Measurements from ENCODE around the gene CD200. TPM values are rescaled to one million over a fixed set of nuclear protein-coding genes. Genes with fewer than 3 reads are reported as not detected.

Gene CD200
- total RNA-seq, 2 donors from 2014 or later: 49.2 to 58.6 TPM

GRCh38 chr3:112338727-112339056, 5.7 kb downstream of the CD200 start:
- Histone ChIP-seq H3K27ac (ENCODE audit: low read depth, low read length) (no peak overlapping the region), H3K4me1 (ENCODE audit: control insufficient read depth, insufficient read depth, low read length) (peaks cover 4% of the 10 kb centered on the region), H3K27me3 (ENCODE audit: control insufficient read depth, insufficient read depth, low read length, poor library complexity, severe bottlenecking) (no peaks in the 10 kb centered on the region), H3K4me3 (ENCODE audit: low read length) (peak overlapping the region; percentile 4), H3K36me3 (ENCODE audit: control insufficient read depth, insufficient read depth, low read length) (peaks cover 26% of the 10 kb centered on the region), H3K9me3 (ENCODE audit: control insufficient read depth, low read length) (no peaks in the 10 kb centered on the region), H3K9ac (ENCODE audit: extremely low read depth, low read length, poor library complexity, severe bottlenecking) (no peak overlapping the region)
- no peak overlapping the region for H3K27ac Mint-ChIP-seq
- no peaks in the 10 kb centered on the region for H3K27me3 Mint-ChIP-seq (ENCODE audit: insufficient read depth)
- H3K4me1 Mint-ChIP-seq: peaks cover 61% of the 10 kb centered on the region
- 100% methylated on average over 1 of the region's 2 CpGs; no CpG with 5 or more reads in 1 of the 2 experiments for WGBS, 2 experiments (ENCODE audit: insufficient coverage in 1 of 2, insufficient read length in 1 of 2)
- DNase-seq: no peak
- H3K36me3 Mint-ChIP-seq (ENCODE audit: low read depth): peaks cover 35% of the 10 kb centered on the region
- no peaks in the 10 kb centered on the region for H3K9me3 Mint-ChIP-seq
- no peak for TF ChIP-seq CTCF (conservative IDR thresholded peaks at IDR 0.05)
- no peak overlapping the region for H3K4me3 Mint-ChIP-seq

- Mint-ChIP-seq H3K27me3 (ENCODE audit: insufficient read depth) (no peaks in the 10 kb centered on the region), H3K9me3 (no peaks in the 10 kb centered on the region), H3K4me3 (no peak overlapping the region), H3K27ac (no peak overlapping the region), H3K4me1 (peaks cover 61% of the 10 kb centered on the region), H3K36me3 (ENCODE audit: low read depth) (peaks cover 37% of the 10 kb centered on the region)
- peaks cover 4% of the 10 kb centered on the region for H3K4me1 ChIP-seq (ENCODE audit: control insufficient read depth, insufficient read depth, low read length)
- no peak for DNase-seq
- H3K27ac ChIP-seq (ENCODE audit: low read depth, low read length): no peak overlapping the region
- no peaks in the 10 kb centered on the region for H3K9me3 ChIP-seq (ENCODE audit: control insufficient read depth, low read length)
- H3K27me3 ChIP-seq (ENCODE audit: control insufficient read depth, insufficient read depth, low read length, poor library complexity, severe bottlenecking): no peaks in the 10 kb centered on the region
- no peak for TF ChIP-seq CTCF (conservative IDR thresholded peaks at IDR 0.05)
- H3K9ac ChIP-seq (ENCODE audit: extremely low read depth, low read length, poor library complexity, severe bottlenecking): no peak overlapping the region
- no peak overlapping the region for H3K4me3 ChIP-seq (ENCODE audit: low read length)
- peaks cover 30% of the 10 kb centered on the region for H3K36me3 ChIP-seq (ENCODE audit: control insufficient read depth, insufficient read depth, low read length)
Observed at GRCh38 chr3:112339134-112339533, 6.2 kb downstream of the CD200 start.

- TF ChIP-seq CTCF (conservative IDR thresholded peaks at IDR 0.05): no peak
- Histone ChIP-seq H3K4me3 (ENCODE audit: low read length) (no peak overlapping the region), H3K9me3 (ENCODE audit: control insufficient read depth, low read length) (no peaks in the 10 kb centered on the region), H3K27ac (ENCODE audit: low read depth, low read length) (no peak overlapping the region), H3K4me1 (ENCODE audit: control insufficient read depth, insufficient read depth, low read length) (peaks cover 4% of the 10 kb centered on the region), H3K27me3 (ENCODE audit: control insufficient read depth, insufficient read depth, low read length, poor library complexity, severe bottlenecking) (no peaks in the 10 kb centered on the region), H3K9ac (ENCODE audit: extremely low read depth, low read length, poor library complexity, severe bottlenecking) (no peak overlapping the region), H3K36me3 (ENCODE audit: control insufficient read depth, insufficient read depth, low read length) (peaks cover 34% of the 10 kb centered on the region)
- Mint-ChIP-seq H3K4me1 (peaks cover 60% of the 10 kb centered on the region), H3K36me3 (ENCODE audit: low read depth) (peaks cover 40% of the 10 kb centered on the region), H3K27ac (peak overlapping the region; percentile 40), H3K27me3 (ENCODE audit: insufficient read depth) (no peaks in the 10 kb centered on the region), H3K4me3 (no peak overlapping the region), H3K9me3 (no peaks in the 10 kb centered on the region)
- DNase-seq: no peak
- 89 to 100% methylated on average over 1 to 2 of the region's 2 CpGs for WGBS, 2 experiments (ENCODE audit: insufficient coverage in 1 of 2, insufficient read length in 1 of 2)
Observed at GRCh38 chr3:112339609-112340008, 6.7 kb downstream of the CD200 start.

All from endodermal cell (in vitro differentiated cells).